Kidney epithelial cell (primary cell): Measurements from ENCODE around the gene ARL2BP. TPM values are rescaled to one million over a fixed set of nuclear protein-coding genes. Genes with fewer than 3 reads are reported as not detected.

Experiments
- DNase-seq: peaks from one replicate; pipeline ENCODE4 v3.0.0-alpha.2; 2010; ENCODE audit warnings: low read depth
- H3K27me3 ChIP-seq: 2 replicates; pipeline ENCODE4 v1.6.0; 2011; ENCODE audit warnings: low read length; ENCODE audit not compliant: control insufficient read depth, insufficient read depth
- H3K36me3 ChIP-seq: 2 replicates; pipeline ENCODE4 v1.5.1; 2011; ENCODE audit warnings: low read length; ENCODE audit not compliant: control insufficient read depth, insufficient read depth
- H3K4me3 ChIP-seq: 2 replicates; pipeline ENCODE4 v1.5.1; 2011; ENCODE audit warnings: low read depth, mild to moderate bottlenecking, control low read depth, low read length
- total RNA-seq: library from RNA; depleted of rRNA; stranded (reverse); fragments of >200 nt; gene quantifications from 2 replicates; pipeline ENCODE4 v1.2.3, GENCODE V29; 2015
- TF ChIP-seq, protein P1 (sequence below): IDR thresholded peaks from 2 replicates; pipeline ENCODE4 v1.5.1; 2011; ENCODE audit warnings: mild to moderate bottlenecking, moderate library complexity, low read length, control low read depth, inconsistent platforms; ENCODE audit not compliant: insufficient read depth, poor library complexity, severe bottlenecking

ARL2BP gene
- total RNA-seq, 1 donor from 2014 or later: 78.3 TPM

DNA sequence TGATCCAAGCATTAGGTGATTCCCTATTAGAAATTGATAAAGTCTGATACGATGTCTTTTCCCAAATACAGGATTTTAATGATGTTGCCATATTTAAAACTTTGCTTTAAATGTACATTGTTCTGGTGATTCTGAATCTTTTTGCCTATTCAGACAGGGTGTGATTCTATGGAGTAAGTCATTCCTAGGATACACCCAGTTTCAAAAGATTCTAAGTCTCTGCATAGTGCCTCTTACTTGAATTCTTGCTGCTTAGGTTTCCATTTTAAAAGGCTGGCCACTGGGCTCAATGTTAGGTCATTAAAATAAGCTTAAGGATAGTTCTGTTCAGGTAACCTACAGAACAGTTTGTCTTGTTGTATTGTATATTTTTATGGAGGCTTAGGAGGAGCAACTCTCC is 22.0 kb upstream of the ARL2BP start:
- Histone ChIP-seq H3K36me3 (peaks cover 4% of the 10 kb centered on the region), H3K27me3 (no peaks in the 10 kb centered on the region), H3K4me3 (no peak overlapping the region)
- TF ChIP-seq, protein P1, sequence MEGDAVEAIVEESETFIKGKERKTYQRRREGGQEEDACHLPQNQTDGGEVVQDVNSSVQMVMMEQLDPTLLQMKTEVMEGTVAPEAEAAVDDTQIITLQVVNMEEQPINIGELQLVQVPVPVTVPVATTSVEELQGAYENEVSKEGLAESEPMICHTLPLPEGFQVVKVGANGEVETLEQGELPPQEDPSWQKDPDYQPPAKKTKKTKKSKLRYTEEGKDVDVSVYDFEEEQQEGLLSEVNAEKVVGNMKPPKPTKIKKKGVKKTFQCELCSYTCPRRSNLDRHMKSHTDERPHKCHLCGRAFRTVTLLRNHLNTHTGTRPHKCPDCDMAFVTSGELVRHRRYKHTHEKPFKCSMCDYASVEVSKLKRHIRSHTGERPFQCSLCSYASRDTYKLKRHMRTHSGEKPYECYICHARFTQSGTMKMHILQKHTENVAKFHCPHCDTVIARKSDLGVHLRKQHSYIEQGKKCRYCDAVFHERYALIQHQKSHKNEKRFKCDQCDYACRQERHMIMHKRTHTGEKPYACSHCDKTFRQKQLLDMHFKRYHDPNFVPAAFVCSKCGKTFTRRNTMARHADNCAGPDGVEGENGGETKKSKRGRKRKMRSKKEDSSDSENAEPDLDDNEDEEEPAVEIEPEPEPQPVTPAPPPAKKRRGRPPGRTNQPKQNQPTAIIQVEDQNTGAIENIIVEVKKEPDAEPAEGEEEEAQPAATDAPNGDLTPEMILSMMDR: no peak
- no peak for DNase-seq

DNA sequence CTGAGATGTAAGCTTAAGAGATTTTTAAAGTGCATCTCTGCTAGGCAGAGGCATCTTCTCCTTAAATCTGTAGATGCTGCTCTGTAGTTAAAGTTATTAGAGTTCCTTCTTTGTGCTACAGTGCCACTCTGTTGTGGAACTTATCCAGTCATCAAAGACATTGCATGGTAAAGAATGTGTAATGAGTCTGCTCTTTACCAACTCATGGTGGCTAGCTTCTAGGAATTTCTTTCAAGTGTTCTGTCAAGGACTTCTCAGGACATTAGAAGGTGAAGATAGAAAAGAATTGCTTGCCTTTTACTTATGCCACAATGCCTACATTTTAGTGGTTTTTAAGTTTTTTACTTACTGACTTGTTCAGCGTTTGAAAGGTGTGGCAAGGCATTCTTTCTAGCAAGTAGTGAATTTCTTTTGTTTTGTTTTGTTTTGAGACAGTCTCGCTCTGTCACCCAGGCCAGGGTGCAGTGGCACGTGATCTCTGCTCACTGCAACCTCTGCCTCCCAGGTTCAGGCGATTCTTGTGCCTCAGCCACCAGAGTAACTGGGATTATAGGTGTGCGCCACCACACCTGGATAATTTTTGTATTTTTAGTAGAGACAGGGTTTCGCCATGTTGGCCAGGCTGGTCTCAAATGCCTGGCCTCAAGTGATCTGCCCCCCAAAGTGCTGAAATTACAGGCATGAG is 20.3 kb upstream of the ARL2BP start:
- no peak overlapping the region for H3K4me3 ChIP-seq
- DNase-seq: no peak
- H3K27me3 ChIP-seq: no peaks in the 10 kb centered on the region
- H3K36me3 ChIP-seq: peaks cover 4% of the 10 kb centered on the region
- TF ChIP-seq, protein P1: no peak

DNA sequence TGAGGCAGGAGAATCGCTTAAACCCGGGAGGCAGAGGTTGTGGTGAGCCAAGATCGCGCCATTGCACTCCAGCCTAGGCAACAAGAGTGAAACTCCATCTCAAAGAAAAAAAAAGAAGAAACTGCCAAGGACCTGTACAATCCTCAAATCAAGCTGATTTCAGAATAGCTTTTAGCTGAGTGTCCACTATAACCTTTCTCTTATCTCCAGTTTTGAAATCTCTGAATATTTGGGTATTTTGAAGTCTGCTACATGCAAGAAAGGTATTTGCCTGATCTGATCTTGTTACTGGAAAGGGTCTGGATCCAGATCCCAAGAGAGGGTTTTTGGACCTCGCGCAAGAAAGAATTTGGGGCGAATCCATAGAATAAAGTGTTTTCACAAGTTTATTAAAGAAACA is 19.1 kb upstream of the ARL2BP start:
- Histone ChIP-seq H3K36me3 (peaks cover 4% of the 10 kb centered on the region), H3K27me3 (no peaks in the 10 kb centered on the region), H3K4me3 (no peak overlapping the region)
- TF ChIP-seq, protein P1: no peak
- no peak for DNase-seq

GRCh38 chr16:57226701-57227621 is 18.1 kb upstream of the ARL2BP start:
- Histone ChIP-seq H3K36me3 (peaks cover 4% of the 10 kb centered on the region), H3K4me3 (no peak overlapping the region), H3K27me3 (no peaks in the 10 kb centered on the region)
- TF ChIP-seq, protein P1: no peak
- DNase-seq: no peak

GRCh38 chr16:57229079-57229478 is 16.0 kb upstream of the ARL2BP start:
- Histone ChIP-seq H3K4me3 (no peak overlapping the region), H3K36me3 (peaks cover 1% of the 10 kb centered on the region), H3K27me3 (no peaks in the 10 kb centered on the region)
- DNase-seq: no peak
- TF ChIP-seq, protein P1: no peak
